ENCODE data around the gene PPFIA3. TPM values are rescaled to one million over a fixed set of nuclear protein-coding genes. Genes with fewer than 3 reads are reported as not detected.
A peak's percentile ranks its signal among the peaks of the same experiment; 100 is the strongest.
"Not testable (repeated sequence)": the region's sequence is repeated elsewhere in the genome, so short reads cannot be mapped to it uniquely, and the experiment has no call there.

Gene PPFIA3
- total RNA-seq, 2 donors from 2014 or later: 21.8 to 24.2 TPM

DNA sequence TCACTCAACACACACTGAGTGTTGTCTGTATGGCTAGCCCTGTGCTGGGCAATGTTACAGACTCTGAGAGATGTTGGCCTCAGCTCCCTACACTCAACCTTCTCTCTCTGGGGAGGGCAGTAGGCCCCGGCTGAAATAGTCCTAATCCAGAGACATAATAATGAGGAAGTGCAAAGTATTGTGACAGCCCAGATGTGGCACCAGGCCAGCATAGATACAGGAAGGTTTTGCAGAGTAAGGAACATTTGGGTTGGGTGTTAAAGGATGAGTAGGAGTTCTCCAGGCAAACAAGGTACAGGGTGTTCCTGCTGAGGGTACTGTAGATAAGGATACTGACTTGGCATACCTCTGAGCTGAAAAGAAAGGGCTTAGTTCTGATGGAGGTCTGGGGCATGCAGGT lies 2.8 kb upstream of the PPFIA3 start:
- ATAC-seq: no peak
- peak in 1 of 2 donors; percentile 50 for DNase-seq

DNA sequence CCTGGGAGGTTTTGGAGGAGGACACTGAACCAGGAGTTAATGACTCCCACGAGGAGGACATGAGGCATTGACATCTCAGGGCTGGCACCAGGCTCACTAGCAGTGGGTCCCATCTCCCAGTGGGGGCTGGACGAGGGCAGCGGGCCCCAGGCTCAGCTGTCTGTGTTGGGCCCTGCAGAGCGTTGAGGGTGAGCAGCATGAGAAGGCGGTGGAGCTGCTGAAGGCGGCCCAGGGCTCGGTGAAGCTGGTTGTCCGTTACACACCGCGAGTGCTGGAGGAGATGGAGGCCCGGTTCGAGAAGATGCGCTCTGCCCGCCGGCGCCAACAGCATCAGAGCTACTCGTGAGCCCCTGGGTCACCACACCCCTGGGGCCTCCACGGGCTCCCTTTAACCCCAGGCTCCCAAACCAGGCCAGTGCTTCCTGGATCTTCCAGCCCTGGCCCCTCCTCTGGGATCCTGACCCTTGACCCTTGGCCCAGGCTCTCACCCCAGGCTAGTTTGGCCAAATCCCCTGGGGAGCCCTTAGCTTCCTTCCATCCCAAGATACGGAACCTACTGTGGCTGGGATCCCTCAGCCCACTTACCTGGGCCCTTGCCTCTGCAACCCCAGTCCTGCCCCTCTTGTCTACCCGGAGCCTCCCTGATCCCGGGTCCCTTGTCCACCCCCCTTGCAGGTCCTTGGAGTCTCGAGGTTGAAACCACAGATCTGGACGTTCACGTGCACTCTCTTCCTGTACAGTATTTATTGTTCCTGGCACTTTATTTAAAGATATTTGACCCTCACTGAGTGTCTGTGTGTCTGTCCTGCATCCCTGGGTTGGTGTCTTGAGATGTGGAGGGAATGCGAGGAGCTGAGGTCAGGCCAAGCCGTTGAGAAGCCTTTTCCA lies 1.4 kb upstream of the PPFIA3 start:
- ATAC-seq (no peak), DNase-seq (peak; percentile 36 to 45)
- intact Hi-C loops (cut with DNase I, micrococcal nuclease): no loop called here

More for the DNA sequence above, 2.8 kb upstream of the PPFIA3 start:
- intact Hi-C loops (cut with DNase I, micrococcal nuclease): no loop called here

DNA sequence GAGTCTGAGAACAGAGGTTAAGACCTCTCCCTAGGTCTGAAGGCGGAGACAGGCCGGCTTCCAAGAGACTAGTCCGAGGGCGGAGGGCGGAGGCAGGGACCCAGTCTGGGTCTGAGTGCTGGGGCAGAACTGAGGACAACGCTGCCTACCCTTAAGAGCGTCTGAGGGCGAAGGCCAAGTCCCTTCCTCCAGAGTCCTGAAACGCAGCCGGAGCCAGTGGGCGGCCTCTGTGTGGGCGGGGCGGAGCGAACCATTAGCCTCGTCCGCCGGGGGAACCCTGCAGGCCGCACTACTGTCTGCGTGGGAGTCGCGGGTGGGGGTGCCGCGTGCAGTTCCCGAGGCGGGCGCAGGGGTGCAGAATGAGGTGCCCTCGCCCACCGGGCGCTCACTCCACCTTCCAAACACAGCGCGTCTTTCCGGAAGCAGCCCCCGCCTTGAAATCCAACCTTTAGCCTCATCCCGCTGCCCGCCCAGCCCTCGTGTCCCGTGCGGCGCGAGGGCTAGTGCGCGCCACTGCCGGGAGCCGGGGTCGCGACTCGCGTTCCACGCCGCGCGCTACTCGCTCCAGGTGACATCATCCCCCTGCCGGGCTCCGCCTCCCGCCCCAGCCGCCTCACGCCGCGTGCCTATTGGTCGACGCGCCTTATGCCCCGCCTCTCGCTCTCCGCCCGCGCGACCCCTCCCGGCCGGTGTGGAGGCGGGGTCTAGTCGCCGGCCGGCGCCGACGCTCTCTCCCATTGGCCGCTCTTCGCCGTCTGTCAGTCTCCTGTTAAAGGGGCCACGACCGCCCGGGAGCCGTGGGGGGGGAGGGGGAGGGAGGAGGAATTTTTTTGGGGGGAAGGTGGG lies 556 bp upstream of the PPFIA3 start, which contains the start of gene C19orf73:
Gene C19orf73, minus strand, starts transcription at position 579 of the 846 bp plus-strand sequence. Its CDS starts 121 bp downstream, at position 458.
- intact Hi-C loops (cut with DNase I, micrococcal nuclease): no loop called here
- DNase-seq (peak; percentile 95 to 97), ATAC-seq (peak; percentile 84)

DNA sequence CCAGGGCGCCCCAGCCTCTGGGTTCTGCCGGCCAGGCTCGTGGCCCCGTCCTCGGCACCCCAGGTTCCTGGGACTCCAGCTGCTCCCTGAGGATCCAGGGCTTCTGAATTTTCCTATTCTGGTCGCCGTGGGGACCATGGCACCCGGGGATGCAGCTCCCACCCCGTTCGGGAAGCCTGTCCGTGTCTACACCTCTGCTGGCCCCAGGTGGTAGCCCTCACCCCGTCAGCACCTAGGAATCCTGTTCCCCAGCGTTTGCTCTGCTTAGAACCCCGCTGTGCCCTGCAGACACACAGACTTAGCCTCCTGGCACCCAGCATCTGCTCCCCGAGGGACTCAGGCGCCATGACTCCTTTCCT lies 960 bp downstream of the PPFIA3 start:
- DNase-seq: no peak
- intact Hi-C loops (cut with DNase I, micrococcal nuclease): no loop called here

DNA sequence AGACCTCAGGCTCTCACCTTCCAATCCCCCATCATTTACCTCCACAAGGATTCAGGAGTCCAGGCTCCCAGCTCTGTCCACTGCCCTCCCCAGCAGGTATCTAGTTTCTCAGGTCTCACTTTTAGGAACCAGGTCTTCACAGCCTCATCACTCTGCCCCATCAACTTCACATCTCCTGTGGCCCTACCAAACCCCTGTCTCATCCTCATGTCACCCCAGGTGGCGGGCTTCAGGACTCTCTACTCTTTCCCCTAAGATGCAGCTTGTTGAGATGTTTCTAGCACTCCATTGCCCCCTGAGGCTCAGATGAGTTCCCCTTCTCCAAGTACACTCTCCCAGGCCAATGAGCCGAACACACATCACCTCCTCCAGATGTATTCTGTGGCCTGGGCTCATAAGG lies 1.5 kb downstream of the PPFIA3 start:
- intact Hi-C loops (cut with DNase I, micrococcal nuclease): no loop called here
- DNase-seq: no peak
- ATAC-seq: no peak

More for the DNA sequence above, 960 bp downstream of the PPFIA3 start:
- ATAC-seq: no peak

DNA sequence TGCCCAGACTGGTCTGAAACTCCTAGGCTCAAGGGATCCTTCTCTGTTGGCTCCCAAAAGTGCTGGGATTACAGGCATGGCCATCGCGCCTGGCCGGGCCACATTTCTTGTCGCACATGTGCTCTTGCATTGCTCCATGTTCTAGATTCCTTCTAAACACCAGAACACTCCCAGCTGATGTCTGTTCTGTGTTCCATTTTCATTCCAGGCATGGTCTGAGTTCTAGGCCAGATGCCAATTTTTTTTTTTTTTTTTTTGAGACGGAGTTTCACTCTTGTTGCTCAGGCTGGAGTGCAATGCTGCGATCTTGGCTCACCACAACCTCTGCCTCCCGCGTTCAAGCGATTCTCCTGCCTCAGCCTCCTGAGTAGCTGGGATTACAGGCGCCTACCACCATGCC lies 2.5 kb downstream of the PPFIA3 start:
- DNase-seq; intact Hi-C loops (cut with DNase I, micrococcal nuclease); ATAC-seq: not testable (repeated sequence)

DNA sequence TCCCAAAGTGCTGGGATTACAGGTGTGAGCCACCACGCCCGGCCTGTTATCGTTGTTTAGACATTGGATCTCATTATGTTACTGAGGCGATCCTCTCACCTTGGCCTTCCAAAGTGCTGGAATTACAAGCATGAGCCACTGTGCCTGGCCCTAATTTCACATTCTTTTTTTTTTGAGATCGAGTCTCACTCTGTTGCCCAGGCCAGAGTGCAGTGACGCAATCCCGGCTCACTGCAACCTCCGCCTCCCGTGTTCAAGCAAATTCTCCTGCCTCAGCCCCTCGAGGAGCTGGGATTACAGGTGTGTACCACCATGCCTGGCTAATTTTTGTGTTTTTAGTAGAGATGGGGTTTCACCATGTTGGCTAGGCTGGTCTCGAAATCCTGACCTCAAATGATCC lies 3.9 kb downstream of the PPFIA3 start:
- ATAC-seq; intact Hi-C loops (cut with DNase I, micrococcal nuclease): not testable (repeated sequence)

DNA sequence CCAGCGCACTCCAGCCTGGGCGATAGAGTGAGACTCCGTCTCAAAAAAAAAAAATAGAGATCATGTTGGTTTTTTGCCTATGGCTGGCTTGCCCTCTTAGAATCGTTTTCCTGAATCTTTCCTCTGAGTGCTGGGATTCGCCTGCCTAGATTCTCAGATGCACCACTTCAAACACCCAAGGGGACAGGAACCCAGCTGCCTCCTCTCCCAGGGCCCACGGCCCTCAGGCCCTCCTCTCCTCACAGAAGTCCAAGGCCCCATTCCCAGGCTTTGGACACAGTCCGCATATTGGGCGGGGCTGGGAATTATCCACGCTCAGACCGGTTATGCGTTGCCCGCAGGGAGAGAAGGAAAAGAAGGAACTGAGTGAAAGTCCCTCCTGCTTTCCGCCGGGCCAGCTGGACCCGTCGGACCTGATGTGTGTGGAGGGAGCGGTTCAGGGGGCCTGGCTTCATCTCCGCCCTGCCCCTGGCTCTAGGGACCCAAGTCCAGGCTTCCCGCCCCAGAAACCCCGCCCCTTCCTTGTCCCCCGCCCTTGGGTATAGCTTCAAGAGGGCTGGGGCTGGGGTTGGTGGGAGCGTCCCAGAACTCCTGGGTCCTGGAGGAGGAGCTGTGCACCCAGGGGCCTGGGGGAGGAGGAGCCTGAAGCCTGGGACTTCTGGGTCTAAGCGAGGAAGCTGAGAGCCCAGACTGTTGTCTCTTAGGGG lies 5.8 kb downstream of the PPFIA3 start:
- intact Hi-C loops (cut with DNase I, micrococcal nuclease): no loop called here
- ATAC-seq (peak; percentile 71), DNase-seq (peak; percentile 81 to 89)

More for the DNA sequence above, 3.9 kb downstream of the PPFIA3 start:
- not testable (repeated sequence) for DNase-seq

DNA sequence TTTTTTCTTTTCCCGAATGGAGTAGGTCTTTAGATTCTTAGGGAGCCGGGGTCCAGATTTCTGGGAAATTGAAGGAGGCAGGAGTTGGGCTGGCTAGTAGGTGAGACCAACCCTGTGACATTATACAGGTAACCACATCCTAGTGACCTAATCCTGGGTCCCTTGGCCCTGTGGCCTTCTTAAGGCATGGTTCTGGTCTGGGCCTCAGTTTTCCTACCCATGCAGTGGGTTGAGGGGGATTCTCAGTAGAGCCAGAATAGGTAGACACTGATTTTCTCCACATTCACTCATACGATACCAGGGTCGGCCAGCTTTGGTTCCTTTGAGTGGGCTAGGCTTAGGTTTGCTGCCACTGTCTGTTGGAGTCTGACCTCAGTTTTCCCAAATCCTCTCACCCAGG lies 7.2 kb downstream of the PPFIA3 start:
- no peak for DNase-seq
- intact Hi-C loops (cut with DNase I, micrococcal nuclease): no loop called here
- ATAC-seq: no peak

DNA sequence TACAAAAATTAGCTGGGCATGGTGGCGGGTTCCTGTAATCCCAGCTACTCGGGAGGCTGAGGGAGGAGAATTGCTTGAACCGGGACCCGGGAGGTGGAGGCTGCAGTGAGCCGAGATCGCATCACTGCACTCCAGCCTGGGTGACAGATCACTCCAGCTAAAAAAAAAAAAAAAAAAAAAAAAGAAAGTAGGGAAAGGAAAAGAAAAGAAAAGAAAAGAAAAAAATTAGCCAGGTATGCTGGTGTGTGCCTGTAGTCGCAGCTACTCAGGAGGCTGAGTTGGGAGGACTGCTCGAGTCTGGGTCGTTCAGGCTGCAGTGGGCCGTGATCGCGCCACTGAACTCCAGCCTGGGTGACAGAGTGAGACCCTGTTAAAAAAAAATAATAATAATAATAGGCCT lies 7.9 kb downstream of the PPFIA3 start:
- intact Hi-C loops (cut with DNase I, micrococcal nuclease); ATAC-seq; DNase-seq: not testable (repeated sequence)

DNA sequence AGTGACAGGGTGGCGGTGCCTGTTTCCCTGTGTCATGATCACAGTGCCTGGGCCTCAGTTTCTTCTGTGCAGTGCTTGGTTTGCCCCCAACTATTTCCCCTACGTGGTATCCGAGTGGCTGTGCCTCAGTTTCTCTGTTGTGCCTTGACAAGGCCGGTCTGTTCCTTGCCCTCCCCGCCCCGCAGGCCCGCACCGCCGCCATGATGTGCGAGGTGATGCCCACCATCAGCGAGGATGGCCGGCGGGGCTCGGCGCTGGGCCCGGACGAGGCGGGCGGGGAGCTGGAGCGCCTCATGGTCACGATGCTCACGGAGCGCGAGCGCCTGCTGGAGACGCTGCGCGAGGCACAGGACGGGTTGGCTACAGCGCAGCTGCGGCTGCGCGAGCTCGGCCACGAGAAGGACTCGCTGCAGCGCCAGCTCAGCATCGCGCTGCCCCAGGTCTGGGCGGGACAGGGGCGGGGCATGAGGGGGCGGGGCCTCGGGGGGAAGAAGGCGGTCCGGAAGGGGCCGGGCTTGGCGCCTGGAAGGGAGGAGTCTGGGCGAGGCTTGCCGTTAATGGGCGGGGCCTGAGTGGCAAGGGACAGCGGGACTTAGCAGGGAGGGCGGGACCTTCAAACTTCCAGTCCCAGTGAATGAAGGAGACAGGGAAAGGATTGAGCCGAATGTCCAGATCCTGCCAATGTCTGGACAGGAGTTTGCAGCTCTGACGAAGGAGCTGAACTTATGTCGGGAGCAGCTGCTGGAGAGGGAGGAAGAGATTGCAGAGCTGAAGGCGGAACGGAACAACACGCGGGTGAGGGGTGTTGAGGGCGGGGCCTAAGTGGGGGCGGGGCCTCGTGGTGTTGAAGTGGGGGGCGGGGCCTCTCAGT lies 8.6 kb downstream of the PPFIA3 start:
- peak; percentile 96 to 97 for DNase-seq
- peak; percentile 82 for ATAC-seq
- intact Hi-C loops (cut with DNase I, micrococcal nuclease): no loop called here

DNA sequence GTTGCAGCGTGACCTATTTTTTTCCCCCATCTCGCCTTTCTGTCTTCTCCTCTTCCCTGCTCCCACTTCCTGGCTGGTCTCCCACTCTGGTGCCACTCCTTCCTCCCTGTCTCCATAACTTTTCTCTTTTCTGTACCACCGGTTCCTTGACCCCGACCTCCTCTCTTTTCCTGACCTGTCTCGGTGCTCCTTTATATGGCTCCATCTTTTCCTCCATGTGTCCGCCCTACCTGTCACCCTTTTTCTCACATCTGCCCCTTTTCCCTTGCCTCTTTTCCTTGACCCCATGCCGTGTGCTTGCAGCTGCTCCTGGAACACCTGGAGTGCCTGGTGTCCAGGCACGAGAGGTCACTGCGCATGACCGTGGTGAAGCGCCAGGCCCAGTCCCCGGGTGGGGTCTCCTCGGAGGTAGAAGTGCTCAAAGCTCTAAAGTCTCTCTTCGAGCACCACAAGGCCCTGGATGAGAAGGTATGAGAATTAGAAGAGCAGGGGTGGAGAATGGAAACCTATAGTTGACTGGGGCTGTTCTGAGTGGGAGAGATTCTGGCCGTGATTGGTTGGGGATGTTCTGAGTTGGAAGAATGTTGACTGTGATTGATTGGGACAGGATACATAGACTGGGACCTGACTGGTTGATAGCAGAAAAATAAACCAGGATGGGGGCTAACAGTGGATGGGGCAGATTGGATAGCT lies 9.3 kb downstream of the PPFIA3 start:
- ATAC-seq: no peak
- DNase-seq: no peak
- intact Hi-C loops (cut with DNase I, micrococcal nuclease): no loop called here

DNA sequence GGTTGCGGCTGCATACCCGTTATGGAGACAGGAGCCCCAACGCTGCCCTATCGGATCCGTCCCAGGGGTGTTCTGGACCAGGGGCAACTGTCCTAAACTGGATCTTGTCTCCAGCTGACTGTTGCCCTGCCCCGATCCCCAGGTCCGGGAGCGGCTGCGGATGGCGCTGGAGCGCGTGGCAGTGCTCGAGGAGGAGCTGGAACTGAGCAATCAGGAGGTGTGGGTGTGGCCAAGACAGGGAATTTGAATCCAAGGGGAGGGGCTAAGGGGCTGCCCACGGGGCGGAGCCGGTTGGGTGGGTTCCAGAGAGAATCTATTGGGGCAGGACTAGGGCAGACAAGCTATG lies 9.9 kb downstream of the PPFIA3 start:
- ATAC-seq (no peak), DNase-seq (peak in 1 of 2 donors; percentile 67)
- intact Hi-C loops (cut with DNase I, micrococcal nuclease): no loop called here

DNA sequence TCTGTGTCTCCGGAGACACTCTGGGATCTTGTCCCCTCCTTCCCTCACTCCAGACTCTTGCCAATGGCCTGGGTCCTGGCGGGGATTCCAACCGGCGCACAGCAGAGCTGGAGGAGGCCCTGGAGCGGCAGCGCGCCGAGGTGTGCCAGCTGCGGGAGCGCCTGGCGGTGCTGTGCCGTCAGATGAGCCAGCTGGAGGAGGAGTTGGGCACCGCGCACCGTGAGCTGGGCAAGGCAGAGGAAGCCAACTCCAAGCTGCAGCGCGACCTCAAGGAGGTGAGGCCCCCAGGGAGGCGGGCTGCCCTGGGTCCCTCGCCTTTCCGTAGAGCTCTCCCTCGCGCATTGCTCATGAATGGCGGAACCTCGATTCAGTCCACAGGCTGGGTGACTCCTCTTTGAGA lies 11.0 kb downstream of the PPFIA3 start:
- ATAC-seq: no peak
- intact Hi-C loops (cut with DNase I, micrococcal nuclease): no loop called here
- DNase-seq: no peak

DNA sequence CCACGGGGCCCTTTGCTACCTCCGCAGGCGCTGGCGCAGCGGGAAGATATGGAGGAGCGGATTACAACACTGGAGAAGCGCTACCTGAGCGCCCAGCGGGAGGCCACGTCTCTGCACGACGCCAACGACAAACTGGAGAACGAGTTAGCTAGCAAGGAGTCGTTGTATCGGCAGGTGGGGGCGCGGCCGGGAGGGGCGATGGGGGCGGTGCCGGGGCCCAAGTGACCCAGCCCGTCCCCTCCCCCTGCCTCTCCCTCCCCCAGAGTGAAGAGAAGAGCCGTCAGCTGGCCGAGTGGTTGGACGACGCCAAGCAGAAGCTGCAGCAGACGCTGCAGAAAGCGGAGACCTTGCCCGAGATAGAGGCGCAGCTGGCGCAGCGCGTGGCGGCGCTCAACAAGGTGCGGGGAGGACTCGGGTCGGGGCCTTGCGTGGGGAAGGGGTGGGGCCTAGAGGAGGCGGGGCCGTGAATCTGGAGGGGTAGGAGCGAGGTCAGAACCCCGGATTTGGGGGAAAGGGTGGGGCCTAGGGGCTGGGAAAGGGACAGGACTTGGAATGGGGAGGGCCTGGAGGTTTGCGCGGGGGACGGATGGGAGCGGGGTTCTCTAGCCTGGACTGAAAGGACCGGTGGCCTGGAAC lies 13.7 kb downstream of the PPFIA3 start:
- intact Hi-C loops (cut with DNase I, micrococcal nuclease): no loop called here
- peak; percentile 63 for ATAC-seq
- peak; percentile 62 to 80 for DNase-seq

DNA sequence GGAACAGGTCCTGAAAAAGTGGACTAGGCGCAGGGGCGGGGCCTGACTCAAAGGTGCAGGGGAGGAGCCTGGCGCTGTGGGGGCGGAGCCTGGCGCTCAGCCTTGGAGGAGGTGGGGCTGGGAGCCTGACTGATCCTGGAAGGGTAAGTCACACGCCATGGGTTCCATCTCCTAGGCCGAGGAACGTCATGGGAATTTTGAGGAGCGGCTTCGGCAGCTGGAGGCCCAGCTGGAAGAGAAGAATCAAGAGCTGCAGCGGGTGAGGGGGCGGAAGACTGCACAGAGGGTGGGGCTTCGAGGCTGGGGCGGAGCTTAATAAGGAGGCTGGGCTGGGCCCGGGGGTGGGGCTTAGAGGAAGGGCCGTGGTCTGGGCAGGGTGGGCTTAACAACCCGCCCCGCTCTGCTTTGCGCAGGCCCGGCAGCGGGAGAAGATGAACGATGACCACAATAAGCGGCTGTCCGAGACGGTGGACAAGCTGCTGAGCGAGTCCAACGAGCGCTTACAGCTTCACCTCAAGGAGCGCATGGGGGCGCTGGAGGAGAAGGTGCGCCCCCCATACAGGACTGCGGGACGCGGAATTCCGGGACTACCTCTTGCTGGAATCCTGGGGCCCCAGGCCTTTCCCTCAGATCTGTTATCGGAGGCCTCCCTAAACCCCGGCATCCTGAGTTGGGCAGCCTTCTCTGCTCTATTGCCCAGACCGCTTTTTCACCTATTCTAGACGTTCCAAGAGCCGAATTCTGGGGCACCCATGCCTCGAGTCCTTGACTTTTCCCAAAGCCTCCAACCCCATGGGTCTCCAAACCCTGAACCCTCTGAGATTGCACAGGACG lies 14.5 kb downstream of the PPFIA3 start:
- intact Hi-C loops (cut with DNase I, micrococcal nuclease): no loop called here
- ATAC-seq: peak; percentile 88
- peak; percentile 78 to 92 for DNase-seq

Data from left colon (tissue), 2 donors.